Endodermal cell (in vitro differentiated cells): ENCODE results near the gene RRP1B. TPM values are rescaled to one million over a fixed set of nuclear protein-coding genes. Genes with fewer than 3 reads are reported as not detected.

Experiments used
- DNase-seq: peaks from one replicate; pipeline ENCODE4 v3.0.0-alpha.2; 2017
- H3K27ac ChIP-seq: 2 replicates; pipeline ENCODE4 v1.5.1; 2013; ENCODE audit warnings: mild to moderate bottlenecking, low read depth, low read length, moderate library complexity
- H3K27me3 ChIP-seq: 2 replicates; pipeline ENCODE4 v1.6.1; 2013; ENCODE audit warnings: mild to moderate bottlenecking, low read length, moderate library complexity; ENCODE audit not compliant: insufficient read depth, control insufficient read depth, poor library complexity, severe bottlenecking
- H3K36me3 ChIP-seq: 2 replicates; pipeline ENCODE4 v1.7.0; 2013; ENCODE audit warnings: mild to moderate bottlenecking, low read length, moderate library complexity; ENCODE audit not compliant: control insufficient read depth, insufficient read depth
- H3K4me1 ChIP-seq: one replicate; pipeline ENCODE4 v1.7.0; 2013; ENCODE audit warnings: low read length; ENCODE audit not compliant: control insufficient read depth, insufficient read depth
- H3K4me3 ChIP-seq: 2 replicates; pipeline ENCODE4 v1.5.1; 2013; ENCODE audit warnings: mild to moderate bottlenecking, low read length, moderate library complexity
- H3K9ac ChIP-seq: 2 replicates; pipeline ENCODE4 v1.6.1; 2013; ENCODE audit warnings: mild to moderate bottlenecking, low read length, moderate library complexity; ENCODE audit not compliant: poor library complexity, severe bottlenecking; ENCODE audit errors: extremely low read depth
- H3K9me3 ChIP-seq: 2 replicates; pipeline ENCODE4 v1.6.1; 2013; ENCODE audit warnings: mild to moderate bottlenecking, low read length, moderate library complexity; ENCODE audit not compliant: control insufficient read depth
- H3K27ac Mint-ChIP-seq: 2 replicates; pipeline ENCODE4 v1.8.0; 2020; ENCODE audit warnings: mixed read lengths
- H3K27me3 Mint-ChIP-seq: 2 replicates; pipeline ENCODE4 v1.8.0; 2021; ENCODE audit warnings: mild to moderate bottlenecking, mixed read lengths; ENCODE audit not compliant: insufficient read depth
- H3K36me3 Mint-ChIP-seq: 2 replicates; pipeline ENCODE4 v1.8.0; 2020; ENCODE audit warnings: low read depth, mixed read lengths
- H3K4me1 Mint-ChIP-seq: 2 replicates; pipeline ENCODE4 v1.8.0; 2020; ENCODE audit warnings: mixed read lengths
- H3K4me3 Mint-ChIP-seq: 2 replicates; pipeline ENCODE4 v1.8.0; 2020; ENCODE audit warnings: mild to moderate bottlenecking, moderate library complexity, mixed read lengths
- H3K9me3 Mint-ChIP-seq: 2 replicates; pipeline ENCODE4 v1.8.0; 2020; ENCODE audit warnings: mild to moderate bottlenecking, mixed read lengths
- CTCF ChIP-seq: fragments of 200-600 bp; sonication (generic); conservative IDR thresholded peaks from 2 replicates; pipeline ENCODE4 v1.5.0; 2021; ENCODE audit warnings: antibody characterized with exemption, mild to moderate bottlenecking
- WGBS, 2 experiments: methylation state at CpG; one replicate each; pipeline versions ENCODE4 v1.1.5 to v1.1.7; 2013; ENCODE audit warnings: missing lambda C conversion rate in 2 of 2, mixed read lengths in 1 of 2; ENCODE audit not compliant: insufficient coverage in 1 of 2, insufficient read length in 1 of 2; 5-methylcytosine and 5-hydroxymethylcytosine counted together
- total RNA-seq, 2 donors: library from RNA; stranded (reverse); fragmentation: NEBNext Ultra II Directional in 1 of 2; extraction: Animal tissue kit (Norgen Biotek cat#: 25700) in 1 of 2; gene quantifications; 2 replicates in 1 of 2; 3 replicates in 1 of 2; pipeline ENCODE4 v1.2.1, GENCODE V29; 2021

The RRP1B gene
- total RNA-seq, 2 donors from 2014 or later = 44.1 to 46.0 TPM

GRCh38 chr21:43739621-43740435, 80.5 kb downstream of the RRP1B start:
- Mint-ChIP-seq H3K27me3 (no peaks in the 10 kb centered on the region), H3K4me1 (peaks cover 5% of the 10 kb centered on the region), H3K4me3 (no peak overlapping the region), H3K27ac (peak overlapping the region; percentile 92), H3K36me3 (peaks cover 20% of the 10 kb centered on the region), H3K9me3 (no peaks in the 10 kb centered on the region)
- WGBS, 2 experiments = 84% methylated on average over 16 to 25 of the region's 25 CpGs
- DNase-seq = peak; percentile 73
- H3K27me3 ChIP-seq = no peaks in the 10 kb centered on the region
- H3K4me1 ChIP-seq = no peaks in the 10 kb centered on the region
- H3K9me3 ChIP-seq = no peaks in the 10 kb centered on the region
- peaks cover 7% of the 10 kb centered on the region for H3K36me3 ChIP-seq
- no peak for TF ChIP-seq CTCF
- H3K27ac ChIP-seq = peak overlapping the region; percentile 30
- no peak overlapping the region for H3K4me3 ChIP-seq
- no peak overlapping the region for H3K9ac ChIP-seq

GRCh38 chr21:43740497-43741156, 81.3 kb downstream of the RRP1B start:
- Histone ChIP-seq H3K27ac (peak overlapping the region; percentile 30), H3K9ac (no peak overlapping the region)

More at GRCh38 chr21:43740497-43741156, 81.3 kb downstream of the RRP1B start:
- Histone ChIP-seq H3K4me3 (no peak overlapping the region), H3K9me3 (no peaks in the 10 kb centered on the region), H3K4me1 (no peaks in the 10 kb centered on the region), H3K27me3 (no peaks in the 10 kb centered on the region), H3K36me3 (peaks cover 10% of the 10 kb centered on the region)
- whole genome bisulfite sequencing, 2 experiments = 46 to 62% methylated on average over 14 to 22 of the region's 25 CpGs
- H3K4me3 Mint-ChIP-seq = peak overlapping the region; percentile 33
- peaks cover 23% of the 10 kb centered on the region for H3K36me3 Mint-ChIP-seq
- peaks cover 5% of the 10 kb centered on the region for H3K4me1 Mint-ChIP-seq
- H3K9me3 Mint-ChIP-seq = no peaks in the 10 kb centered on the region
- no peak for TF ChIP-seq CTCF
- H3K27ac Mint-ChIP-seq = peak overlapping the region; percentile 92
- H3K27me3 Mint-ChIP-seq = no peaks in the 10 kb centered on the region
- DNase-seq = peak; percentile 91
